ENCODE results near the gene DNAJB13. TPM values are rescaled to one million over a fixed set of nuclear protein-coding genes. Genes with fewer than 3 reads are reported as not detected.

The DNAJB13 gene
- total RNA-seq, 2 experiments from 2014 or later: not detected

Other genes with a start within 250 kb of the DNAJB13 start
- 100 to 1,000 TPM in 1 of 2 experiments, 10 to 100 TPM in 1; 97.7 to 101 TPM for gene RAB6A, start 190.0 kb upstream of the DNAJB13 start, total RNA-seq
- gene MRPL48, start 163.2 kb upstream of the DNAJB13 start, total RNA-seq: 10 to 100 TPM; 45.1 to 46.0 TPM
- gene COA4, start 74.2 kb upstream of the DNAJB13 start, total RNA-seq: 10 to 100 TPM; 62.0 to 67.7 TPM
- gene PAAF1, start 74.0 kb upstream of the DNAJB13 start, total RNA-seq: 10 to 100 TPM; 17.9 to 19.6 TPM
- 100 to 1,000 TPM; 205 to 218 TPM for gene UCP2, start 31.8 kb downstream of the DNAJB13 start, total RNA-seq
- 1 to 10 TPM; 2.9 TPM for gene UCP3, start 58.1 kb downstream of the DNAJB13 start, total RNA-seq
- 10 to 100 TPM; 36.0 to 44.2 TPM for gene C2CD3, start 220.0 kb downstream of the DNAJB13 start, total RNA-seq
- gene PPME1, start 220.3 kb downstream of the DNAJB13 start, total RNA-seq: 10 to 100 TPM; 28.6 to 29.6 TPM

Measured in activated CD8-positive, alpha-beta T cell treated with anti-CD3 and anti-CD28 coated beads, Interleukin-2, amount 10 ng/mL, durations not matched to agents 7 days and 5 days (primary cell).